ENCODE data around the gene ITPK1. TPM values are rescaled to one million over a fixed set of nuclear protein-coding genes. Genes with fewer than 3 reads are reported as not detected.

The ITPK1 gene
- total and polyA plus RNA-seq, 2 experiments from 2014 or later = 33.0 to 42.9 TPM

- Histone ChIP-seq H3K9me3 (ENCODE audit: low read depth) (no peaks in the 10 kb centered on the region), H3K4me1 (ENCODE audit: low read depth) (no peaks in the 10 kb centered on the region), H3K4me3 (no peak overlapping the region), H3K27me3 (peaks cover 26% of the 10 kb centered on the region), H3K27ac (no peak overlapping the region), H3K36me3 (no peaks in the 10 kb centered on the region)
- TF ChIP-seq CTCF (IDR thresholded peaks at IDR 0.05; ENCODE audit: low read depth, low read length) = no peak
- no peak for DNase-seq (ENCODE audit: low read depth in 1 of 2, low spot score in 1 of 2)
These were observed 209.3 kb downstream of the ITPK1 start for GRCh38 chr14:92906420-92906819.

GRCh38 chr14:92905667-92906066 lies 210.1 kb downstream of the ITPK1 start:
- no peak for TF ChIP-seq CTCF (IDR thresholded peaks at IDR 0.05; ENCODE audit: low read depth, low read length)
- no peak for DNase-seq (ENCODE audit: low read depth in 1 of 2, low spot score in 1 of 2)
- Histone ChIP-seq H3K9me3 (ENCODE audit: low read depth) (no peaks in the 10 kb centered on the region), H3K36me3 (no peaks in the 10 kb centered on the region), H3K4me3 (no peak overlapping the region), H3K4me1 (ENCODE audit: low read depth) (no peaks in the 10 kb centered on the region), H3K27me3 (peaks cover 26% of the 10 kb centered on the region), H3K27ac (no peak overlapping the region)

GRCh38 chr14:92903359-92903758 lies 212.4 kb downstream of the ITPK1 start:
- H3K4me3 ChIP-seq = no peak overlapping the region
- no peak for TF ChIP-seq CTCF (IDR thresholded peaks at IDR 0.05; ENCODE audit: low read depth, low read length)
- H3K4me1 ChIP-seq (ENCODE audit: low read depth) = no peaks in the 10 kb centered on the region
- H3K27ac ChIP-seq = no peak overlapping the region
- H3K27me3 ChIP-seq = peaks cover 26% of the 10 kb centered on the region
- H3K36me3 ChIP-seq = no peaks in the 10 kb centered on the region
- no peak for DNase-seq (ENCODE audit: low read depth in 1 of 2, low spot score in 1 of 2)
- H3K9me3 ChIP-seq (ENCODE audit: low read depth) = no peaks in the 10 kb centered on the region

- Histone ChIP-seq H3K4me3 (no peak overlapping the region), H3K36me3 (no peaks in the 10 kb centered on the region), H3K27me3 (peaks cover 26% of the 10 kb centered on the region), H3K27ac (no peak overlapping the region), H3K9me3 (ENCODE audit: low read depth) (no peaks in the 10 kb centered on the region), H3K4me1 (ENCODE audit: low read depth) (no peaks in the 10 kb centered on the region)
- DNase-seq (ENCODE audit: low read depth in 1 of 2, low spot score in 1 of 2) = no peak
- TF ChIP-seq CTCF (IDR thresholded peaks at IDR 0.05; ENCODE audit: low read depth, low read length) = no peak
These were observed 213.0 kb downstream of the ITPK1 start for GRCh38 chr14:92902726-92903125.

- H3K4me3 ChIP-seq = no peak overlapping the region
- no peak for DNase-seq (ENCODE audit: low read depth in 1 of 2, low spot score in 1 of 2)
- H3K27ac ChIP-seq = no peak overlapping the region
- H3K27me3 ChIP-seq = peaks cover 26% of the 10 kb centered on the region
- no peaks in the 10 kb centered on the region for H3K9me3 ChIP-seq (ENCODE audit: low read depth)
- H3K36me3 ChIP-seq = no peaks in the 10 kb centered on the region
- no peak for TF ChIP-seq CTCF (IDR thresholded peaks at IDR 0.05; ENCODE audit: low read depth, low read length)
- no peaks in the 10 kb centered on the region for H3K4me1 ChIP-seq (ENCODE audit: low read depth)
These were observed 213.5 kb downstream of the ITPK1 start for GRCh38 chr14:92902191-92902590.

- no peak for DNase-seq (ENCODE audit: low read depth in 1 of 2, low spot score in 1 of 2)
- no peaks in the 10 kb centered on the region for H3K4me1 ChIP-seq (ENCODE audit: low read depth)
- no peak overlapping the region for H3K4me3 ChIP-seq
- TF ChIP-seq CTCF (IDR thresholded peaks at IDR 0.05; ENCODE audit: low read depth, low read length) = no peak
- no peak overlapping the region for H3K27ac ChIP-seq
- peaks cover 26% of the 10 kb centered on the region for H3K27me3 ChIP-seq
- no peaks in the 10 kb centered on the region for H3K9me3 ChIP-seq (ENCODE audit: low read depth)
- no peaks in the 10 kb centered on the region for H3K36me3 ChIP-seq
These were observed 215.1 kb downstream of the ITPK1 start for GRCh38 chr14:92900660-92901059.
